Measurements from ENCODE around the gene NDUFAF8.

NDUFAF8 gene

DNA sequence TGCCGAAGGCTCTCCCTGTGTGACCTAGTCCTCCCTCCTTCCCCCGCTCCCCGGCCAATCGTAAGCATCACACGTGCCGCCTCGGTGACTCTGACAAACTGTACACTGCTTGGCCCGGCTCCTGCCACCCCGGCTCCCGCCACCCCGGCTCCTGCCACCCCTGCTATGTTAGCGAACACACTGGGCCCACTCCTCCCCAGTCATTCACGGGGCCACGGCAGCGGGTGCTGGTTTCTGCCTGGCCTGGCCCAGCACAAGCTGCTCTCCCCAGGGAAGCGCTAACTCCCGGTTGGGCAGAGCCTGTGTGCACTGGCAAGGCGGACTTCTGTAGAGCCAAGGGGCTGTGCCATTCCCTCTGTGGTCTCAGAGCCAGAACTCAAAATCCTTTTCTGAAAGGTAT is 22.0 kb downstream of the NDUFAF8 start:
- H3K4me3 ChIP-seq (ENCODE audit: low read length), result no peak overlapping the region
- TF ChIP-seq CTCF (conservative IDR thresholded peaks at IDR 0.05; ENCODE audit: low read depth, low read length), result no peak
- DNase-seq (ENCODE audit: low read depth), result no peak

GRCh38 chr17:81261582-81262336 is 22.6 kb downstream of the NDUFAF8 start:
- H3K4me3 ChIP-seq (ENCODE audit: low read length), result no peak overlapping the region
- DNase-seq (ENCODE audit: low read depth), result no peak
- TF ChIP-seq CTCF (conservative IDR thresholded peaks at IDR 0.05; ENCODE audit: low read depth, low read length), result no peak

DNA sequence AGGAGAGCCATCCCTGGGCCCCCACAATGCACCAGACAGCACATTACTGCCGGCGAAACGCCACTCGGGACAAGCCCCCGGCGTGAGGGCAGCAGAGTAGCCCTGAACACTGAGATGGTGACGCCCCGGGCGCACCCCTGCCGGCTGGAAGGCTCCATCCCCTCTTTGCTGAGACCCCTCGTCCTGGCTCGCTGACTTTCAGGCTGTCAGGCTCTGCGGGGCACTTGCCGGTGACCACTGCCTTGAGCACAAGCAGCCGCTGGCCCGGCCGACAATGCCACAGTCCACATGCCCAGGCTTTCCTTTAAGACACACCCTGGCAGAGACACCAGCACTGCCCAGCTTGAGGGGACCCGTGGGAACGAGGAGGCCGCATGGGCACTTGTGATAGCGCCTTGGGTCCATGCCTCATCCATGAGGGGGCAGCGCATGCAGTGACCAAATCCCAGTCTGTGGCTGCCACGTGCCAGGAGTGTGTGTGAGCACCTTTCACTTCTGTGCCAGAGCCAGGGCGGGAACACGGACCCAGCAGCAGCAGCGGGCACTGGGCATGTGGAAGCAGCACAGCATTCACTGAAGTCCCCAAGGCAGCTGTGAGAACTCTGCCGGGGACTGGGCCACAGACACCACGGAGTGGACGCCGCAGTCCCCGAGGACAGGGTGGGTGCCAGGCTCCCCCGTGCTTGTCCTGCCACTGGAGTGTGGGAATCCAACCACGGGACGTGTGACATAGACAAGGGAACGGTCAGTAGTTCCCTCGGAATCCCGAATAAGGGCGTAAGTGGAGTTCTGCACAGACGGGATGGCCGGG is 24.5 kb downstream of the NDUFAF8 start:
- no peak overlapping the region for H3K4me3 ChIP-seq (ENCODE audit: low read length)
- no peak for TF ChIP-seq CTCF (conservative IDR thresholded peaks at IDR 0.05; ENCODE audit: low read depth, low read length)
- no peak for DNase-seq (ENCODE audit: low read depth)

GRCh38 chr17:81264640-81265039 is 25.5 kb downstream of the NDUFAF8 start:
- no peak overlapping the region for H3K4me3 ChIP-seq (ENCODE audit: low read length)
- no peak for TF ChIP-seq CTCF (conservative IDR thresholded peaks at IDR 0.05; ENCODE audit: low read depth, low read length)
- no peak for DNase-seq (ENCODE audit: low read depth)

DNA sequence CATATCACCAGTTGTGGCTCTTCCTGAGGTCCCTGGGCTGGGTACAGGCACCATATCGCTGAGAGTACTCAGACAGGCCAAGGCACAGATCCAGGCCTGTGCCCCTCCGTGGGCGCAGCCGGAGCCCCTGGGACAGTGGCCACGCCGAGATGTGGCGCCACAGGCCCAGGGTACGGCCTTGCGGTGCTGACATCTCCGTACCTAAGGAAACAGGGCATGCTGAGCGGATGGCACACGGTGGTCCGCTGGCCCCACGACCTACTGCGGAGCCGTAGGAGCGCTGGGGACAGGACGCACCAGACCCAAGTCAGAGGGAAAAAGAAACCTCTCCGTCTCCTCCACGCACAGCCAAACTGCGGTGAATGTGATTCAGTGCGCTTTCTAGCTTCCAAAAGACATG is 26.5 kb downstream of the NDUFAF8 start:
- H3K4me3 ChIP-seq (ENCODE audit: low read length), result no peak overlapping the region
- TF ChIP-seq CTCF (conservative IDR thresholded peaks at IDR 0.05; ENCODE audit: low read depth, low read length), result no peak
- no peak for DNase-seq (ENCODE audit: low read depth)

GRCh38 chr17:81267390-81268067 is 28.4 kb downstream of the NDUFAF8 start:
- no peak overlapping the region for H3K4me3 ChIP-seq (ENCODE audit: low read length)
- TF ChIP-seq CTCF (conservative IDR thresholded peaks at IDR 0.05; ENCODE audit: low read depth, low read length), result no peak

More at GRCh38 chr17:81267390-81268067, 28.4 kb downstream of the NDUFAF8 start:
- no peak for DNase-seq (ENCODE audit: low read depth)
